Thoracic aorta (tissue), 2 donors: Measurements from ENCODE around the gene ATMIN. TPM values are rescaled to one million over a fixed set of nuclear protein-coding genes. Genes with fewer than 3 reads are reported as not detected.
A peak's percentile ranks its signal among the peaks of the same experiment; 100 is the strongest.

Experiments used
- ATAC-seq: fragments of 150-250 bp; one replicate; pipeline ENCODE4 v1.8.0; 2017; ENCODE audit warnings: low read depth; ENCODE audit not compliant: insufficient number of reproducible peaks, low FRiP score
- DNase-seq: peaks from one replicate; pipeline ENCODE4 v3.0.0-alpha.2; 2020; ENCODE audit warnings: low spot score
- H3K27ac ChIP-seq, 2 donors: fragments of 200-600 bp; sonication (generic); 1 replicate in 1 of 2; 2 replicates in 1 of 2; pipeline ENCODE4 v1.5.1; 2016; ENCODE audit warnings: mild to moderate bottlenecking in 2 of 2, moderate library complexity in 2 of 2
- H3K27me3 ChIP-seq: fragments of 200-600 bp; sonication (generic); replicated peaks from 2 replicates; pipeline ENCODE4 v1.6.0; 2016; ENCODE audit warnings: mild to moderate bottlenecking; ENCODE audit not compliant: insufficient read depth
- H3K36me3 ChIP-seq: fragments of 200-600 bp; sonication (generic); one replicate; pipeline ENCODE4 v1.5.1; 2016
- H3K4me1 ChIP-seq, 2 donors: fragments of 200-600 bp; sonication (generic); 1 replicate in 1 of 2; 2 replicates in 1 of 2; pipeline versions ENCODE4 v1.5.1 to v1.6.0; 2016; ENCODE audit warnings: low read depth in 2 of 2, mild to moderate bottlenecking in 1 of 2; ENCODE audit not compliant: control insufficient read depth in 1 of 2
- H3K4me3 ChIP-seq: fragments of 200-600 bp; sonication (generic); 2 replicates; pipeline ENCODE4 v1.5.1; 2016; ENCODE audit warnings: mild to moderate bottlenecking
- H3K9me3 ChIP-seq: fragments of 200-600 bp; sonication (generic); 2 replicates; pipeline ENCODE4 v1.5.1; 2016
- CTCF ChIP-seq: fragments of 200-600 bp; sonication (generic); IDR thresholded peaks from one replicate; pipeline ENCODE4 v1.5.1; 2019; ENCODE audit warnings: antibody characterized with exemption
- total RNA-seq, 2 donors: library from RNA; depleted of rRNA; stranded (reverse); fragments of >200 nt; gene quantifications; one replicate each; pipeline versions ENCODE4 v1.1.0 to v1.2.3, GENCODE V29; 2016

The ATMIN gene
- total RNA-seq, 2 donors from 2014 or later, result 32.0 to 32.5 TPM

GRCh38 chr16:81001330-81001729 is 34.3 kb upstream of the ATMIN start:
- ATAC-seq, result no peak
- H3K4me1 ChIP-seq, result peaks cover 11 to 16% of the 10 kb centered on the region in 2 donors

GRCh38 chr16:81003064-81003463 is 32.6 kb upstream of the ATMIN start:
- H3K36me3 ChIP-seq, result no peaks in the 10 kb centered on the region

More at GRCh38 chr16:81001330-81001729, 34.3 kb upstream of the ATMIN start:
- DNase-seq, result no peak
- H3K27me3 ChIP-seq, result no peaks in the 10 kb centered on the region
- H3K27ac ChIP-seq, result no peak overlapping the region
- no peak for TF ChIP-seq CTCF
- H3K36me3 ChIP-seq, result no peaks in the 10 kb centered on the region
- H3K9me3 ChIP-seq, result no peaks in the 10 kb centered on the region
- H3K4me3 ChIP-seq, result no peak overlapping the region

GRCh38 chr16:81003610-81004460 is 31.8 kb upstream of the ATMIN start:
- no peak for TF ChIP-seq CTCF
- peaks cover 11 to 21% of the 10 kb centered on the region in 2 donors for H3K4me1 ChIP-seq
- no peak overlapping the region for H3K27ac ChIP-seq
- ATAC-seq (no peak), DNase-seq (no peak)
- H3K9me3 ChIP-seq, result no peaks in the 10 kb centered on the region
- no peaks in the 10 kb centered on the region for H3K36me3 ChIP-seq
- H3K4me3 ChIP-seq, result peak overlapping the region; percentile 45
- H3K27me3 ChIP-seq, result no peaks in the 10 kb centered on the region

More at GRCh38 chr16:81003064-81003463, 32.6 kb upstream of the ATMIN start:
- no peaks in the 10 kb centered on the region for H3K27me3 ChIP-seq
- H3K27ac ChIP-seq, result no peak overlapping the region
- peaks cover 11 to 18% of the 10 kb centered on the region in 2 donors for H3K4me1 ChIP-seq
- DNase-seq (no peak), ATAC-seq (no peak)
- H3K9me3 ChIP-seq, result no peaks in the 10 kb centered on the region
- no peak for TF ChIP-seq CTCF
- H3K4me3 ChIP-seq, result no peak overlapping the region

GRCh38 chr16:81004646-81005353 is 30.8 kb upstream of the ATMIN start:
- Histone ChIP-seq H3K4me1 (peaks cover 11 to 21% of the 10 kb centered on the region in 2 donors), H3K27ac (no peak overlapping the region), H3K27me3 (no peaks in the 10 kb centered on the region), H3K36me3 (no peaks in the 10 kb centered on the region), H3K9me3 (no peaks in the 10 kb centered on the region), H3K4me3 (peak overlapping the region; percentile 45)
- ATAC-seq, result no peak
- no peak for DNase-seq
- peak; percentile 68 for TF ChIP-seq CTCF

- Histone ChIP-seq H3K36me3 (no peaks in the 10 kb centered on the region), H3K4me1 (peaks cover 11 to 21% of the 10 kb centered on the region in 2 donors), H3K4me3 (peak overlapping the region; percentile 89), H3K27ac (peak overlapping the region; percentile 90 to 96), H3K9me3 (no peaks in the 10 kb centered on the region), H3K27me3 (no peaks in the 10 kb centered on the region)
- no peak for TF ChIP-seq CTCF
- ATAC-seq (no peak), DNase-seq (no peak)
These were observed 30.0 kb upstream of the ATMIN start for GRCh38 chr16:81005610-81006161.
